ENCODE measurements around the gene EMC8.

DNA sequence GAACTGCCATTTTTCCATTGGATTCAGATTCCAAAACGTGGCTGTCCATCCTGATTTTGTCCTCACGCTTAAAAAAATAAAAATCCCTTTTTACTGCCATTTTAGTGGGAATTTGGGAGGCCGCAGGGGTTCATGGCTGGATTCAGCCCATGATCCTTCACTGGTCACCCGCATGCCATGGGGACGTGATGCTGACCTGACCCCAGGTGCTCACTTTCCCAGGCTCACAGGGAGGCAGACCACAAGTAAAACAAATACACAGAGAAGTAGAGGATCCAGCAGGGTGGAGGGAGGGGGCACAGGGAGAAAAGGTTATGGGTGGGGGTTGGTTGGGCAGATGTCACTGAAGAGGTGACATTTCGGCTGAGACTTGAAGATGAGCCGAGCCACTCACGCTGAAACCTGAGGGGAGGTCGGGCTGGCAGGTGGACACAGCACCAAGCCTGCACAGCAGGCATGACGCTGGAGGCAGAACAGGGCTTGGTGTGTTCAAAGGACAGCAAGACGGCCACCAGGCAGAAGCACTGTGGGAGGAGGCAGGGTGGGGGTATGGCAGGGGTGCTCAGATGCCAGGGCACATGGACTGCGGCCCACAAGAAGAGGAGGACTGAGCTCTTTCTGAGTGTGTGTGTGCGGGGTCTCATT, 10.9 kb upstream of the EMC8 start:
- TF ChIP-seq, protein P1, sequence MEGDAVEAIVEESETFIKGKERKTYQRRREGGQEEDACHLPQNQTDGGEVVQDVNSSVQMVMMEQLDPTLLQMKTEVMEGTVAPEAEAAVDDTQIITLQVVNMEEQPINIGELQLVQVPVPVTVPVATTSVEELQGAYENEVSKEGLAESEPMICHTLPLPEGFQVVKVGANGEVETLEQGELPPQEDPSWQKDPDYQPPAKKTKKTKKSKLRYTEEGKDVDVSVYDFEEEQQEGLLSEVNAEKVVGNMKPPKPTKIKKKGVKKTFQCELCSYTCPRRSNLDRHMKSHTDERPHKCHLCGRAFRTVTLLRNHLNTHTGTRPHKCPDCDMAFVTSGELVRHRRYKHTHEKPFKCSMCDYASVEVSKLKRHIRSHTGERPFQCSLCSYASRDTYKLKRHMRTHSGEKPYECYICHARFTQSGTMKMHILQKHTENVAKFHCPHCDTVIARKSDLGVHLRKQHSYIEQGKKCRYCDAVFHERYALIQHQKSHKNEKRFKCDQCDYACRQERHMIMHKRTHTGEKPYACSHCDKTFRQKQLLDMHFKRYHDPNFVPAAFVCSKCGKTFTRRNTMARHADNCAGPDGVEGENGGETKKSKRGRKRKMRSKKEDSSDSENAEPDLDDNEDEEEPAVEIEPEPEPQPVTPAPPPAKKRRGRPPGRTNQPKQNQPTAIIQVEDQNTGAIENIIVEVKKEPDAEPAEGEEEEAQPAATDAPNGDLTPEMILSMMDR (conservative IDR thresholded peaks at IDR 0.05; ENCODE audit: low read depth in 2 of 2) = no peak
- TF ChIP-seq POLR2AphosphoS5 (IDR thresholded peaks at IDR 0.05; ENCODE audit: low read depth) = no peak

Measured in GM23338 (cell line).